HG02588 (cell line): ENCODE measurements around the gene KIFAP3.
"Not testable (repeated sequence)": the region's sequence is repeated elsewhere in the genome, so short reads cannot be mapped to it uniquely, and the experiment has no call there.

ENCODE experiments used
- ATAC-seq: cut with Tn5 transposase; IDR thresholded peaks from one replicate; pipeline ENCODE4 v1.9.1; 2021; ENCODE audit warnings: mild to moderate bottlenecking, moderate library complexity; ENCODE audit not compliant: unreplicated experiment

The KIFAP3 gene

DNA sequence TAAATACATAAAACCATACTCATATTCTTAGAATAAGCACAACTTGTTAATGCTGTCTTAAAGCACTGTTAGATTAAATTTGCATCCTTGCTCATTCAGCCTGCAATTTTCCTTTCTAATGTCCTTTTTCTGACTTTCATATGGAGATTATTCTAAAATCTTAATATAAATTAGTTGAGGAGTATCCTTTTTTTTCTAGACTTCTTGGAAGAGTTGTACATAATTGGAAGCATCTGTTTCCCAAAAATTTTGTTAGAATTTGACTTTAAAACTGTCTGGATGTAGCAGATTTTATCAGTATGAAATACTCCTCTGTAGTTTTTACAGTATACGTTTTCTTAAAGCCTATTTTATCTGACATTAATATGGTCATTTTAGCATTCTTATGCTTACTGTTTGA is 9.7 kb downstream of the KIFAP3 start:
- no peak for ATAC-seq

DNA sequence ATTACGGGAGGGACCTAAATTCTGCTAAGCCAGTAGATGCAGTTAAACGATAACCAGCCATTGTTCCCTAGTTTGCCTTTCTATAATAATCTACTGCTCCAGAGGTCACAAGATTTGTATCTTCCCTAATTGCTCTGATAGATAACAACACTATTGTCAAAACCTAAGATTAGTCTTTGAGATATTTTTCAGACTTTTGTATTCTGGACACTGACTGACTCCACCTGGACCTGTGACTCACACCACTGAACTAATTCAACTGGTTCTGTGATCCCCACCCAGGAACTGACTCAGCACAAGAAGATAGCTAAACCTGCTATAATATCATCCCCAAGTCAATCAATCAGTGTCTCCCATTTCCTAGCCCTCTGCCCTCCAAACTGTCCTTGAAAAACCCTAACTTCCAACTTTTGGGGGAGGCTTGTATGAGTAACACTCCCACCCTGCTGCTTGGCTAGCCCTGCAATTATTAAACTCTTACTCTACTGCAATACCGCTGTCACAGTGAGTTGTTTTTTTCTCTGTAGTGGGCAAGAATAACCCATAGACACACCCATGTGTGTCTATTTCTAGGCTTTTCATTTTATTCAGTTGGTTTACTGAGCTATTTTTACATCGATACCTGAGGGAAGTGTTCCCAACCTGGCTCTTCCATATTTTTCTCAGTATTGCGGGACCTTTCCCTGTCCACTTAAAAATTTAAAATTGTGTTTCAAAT is 11.2 kb downstream of the KIFAP3 start:
- no peak for ATAC-seq

DNA sequence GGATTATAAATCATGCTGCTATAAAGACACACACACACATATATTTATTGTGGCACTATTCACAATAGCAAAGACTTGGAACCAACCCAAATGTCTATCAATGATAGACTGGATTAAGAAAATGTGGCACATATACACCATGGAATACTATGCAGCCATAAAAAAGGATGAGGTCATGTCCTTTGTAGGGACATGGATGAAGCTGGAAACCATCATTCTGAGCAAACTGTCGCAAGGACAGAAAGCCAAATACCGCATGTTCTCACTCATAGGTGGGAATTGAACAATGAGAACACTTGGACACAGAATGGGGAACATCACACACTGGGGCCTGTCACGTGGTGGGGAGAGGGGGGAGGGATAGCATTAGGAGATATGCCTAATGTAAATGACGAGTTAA is 12.8 kb downstream of the KIFAP3 start:
- not testable (repeated sequence) for ATAC-seq

DNA sequence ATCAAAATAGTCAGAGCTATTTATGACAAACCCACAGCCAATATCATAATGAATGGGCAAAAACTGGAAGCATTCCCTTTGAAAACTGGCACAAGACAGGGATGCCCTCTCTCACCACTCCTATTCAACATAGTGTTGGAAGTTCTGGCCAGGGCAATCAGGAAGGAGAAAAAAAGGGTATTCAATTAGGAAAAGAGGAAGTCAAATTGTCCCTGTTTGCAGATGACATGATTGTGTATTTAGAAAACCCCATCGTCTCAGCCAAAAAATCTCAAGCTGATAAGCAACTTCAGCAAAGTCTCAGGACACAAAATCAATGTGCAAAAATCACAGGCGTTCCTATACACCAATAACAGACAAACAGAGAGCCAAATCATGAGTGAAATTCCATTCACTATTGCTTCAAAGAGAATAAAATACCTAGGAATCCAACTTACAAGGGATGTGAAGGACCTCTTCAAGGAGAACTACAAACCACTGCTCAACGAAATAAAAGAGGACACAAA is 14.4 kb downstream of the KIFAP3 start:
- ATAC-seq = not testable (repeated sequence)

DNA sequence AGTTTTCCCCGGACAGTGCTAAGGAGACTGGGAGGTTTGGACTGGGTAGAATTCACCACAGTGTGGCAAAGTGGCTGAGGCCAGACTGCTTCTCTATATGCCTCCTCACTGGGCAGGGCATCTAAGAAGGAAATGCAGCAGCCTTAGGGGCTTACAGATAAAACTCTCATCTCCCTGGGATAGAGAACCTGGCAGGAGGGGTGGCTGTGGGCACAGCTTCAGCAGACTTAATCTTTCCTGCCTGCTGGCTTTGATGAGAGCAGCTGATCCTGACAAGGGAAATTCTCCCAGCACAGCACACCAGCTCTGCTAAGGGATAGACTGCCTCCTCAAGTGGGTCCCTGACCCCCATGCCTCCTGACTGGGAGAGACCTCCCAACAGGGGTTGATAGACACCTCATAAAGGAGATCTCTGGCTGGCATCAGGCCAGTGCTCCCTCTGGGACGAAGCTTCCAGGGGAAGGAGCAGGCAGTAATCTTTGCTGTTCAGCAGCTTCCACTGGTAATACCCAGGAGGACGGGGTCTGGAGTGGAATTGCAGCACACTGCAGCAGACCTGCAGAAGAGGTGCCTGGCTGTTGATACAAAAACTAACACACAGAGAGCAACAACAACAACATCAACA is 25.2 kb downstream of the KIFAP3 start:
- ATAC-seq = no peak

DNA sequence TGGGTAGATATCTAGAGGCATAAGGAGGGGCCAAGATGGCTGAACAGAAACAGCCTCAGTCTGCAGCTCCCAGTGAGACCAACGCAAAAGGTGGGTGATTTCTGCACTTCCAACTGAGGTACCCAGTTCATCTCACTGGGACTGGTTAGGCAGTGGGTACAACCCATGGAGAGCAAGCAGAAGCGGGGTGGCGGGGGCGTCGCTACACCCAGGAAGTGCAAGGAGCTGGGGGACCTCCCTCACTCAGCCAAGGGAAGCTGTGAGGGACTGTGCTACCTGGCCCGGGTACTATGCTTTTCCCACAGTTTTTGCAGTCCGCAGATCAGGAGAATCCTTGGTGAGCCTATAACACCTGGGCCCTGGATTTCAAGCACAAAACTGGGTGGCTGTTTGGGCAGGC is 26.0 kb downstream of the KIFAP3 start:
- ATAC-seq = no peak

DNA sequence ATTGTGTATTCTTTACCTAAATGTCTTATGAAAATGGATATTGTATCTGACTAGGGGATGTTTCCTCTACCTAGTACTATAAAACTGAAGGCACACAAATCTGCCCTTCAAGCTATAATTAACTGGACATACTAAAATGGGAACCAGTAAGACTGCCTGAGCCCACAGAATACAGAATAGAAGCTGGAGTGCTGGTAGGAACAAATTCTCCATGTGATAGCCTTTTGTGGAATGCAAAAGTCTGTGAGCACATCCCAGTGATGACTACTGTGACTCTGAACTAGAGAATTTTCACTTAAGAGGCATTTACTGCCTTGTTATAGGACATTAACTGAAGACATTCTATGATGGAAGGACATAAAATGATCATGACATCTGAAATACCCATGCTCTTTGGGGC is 30.3 kb downstream of the KIFAP3 start:
- no peak for ATAC-seq

DNA sequence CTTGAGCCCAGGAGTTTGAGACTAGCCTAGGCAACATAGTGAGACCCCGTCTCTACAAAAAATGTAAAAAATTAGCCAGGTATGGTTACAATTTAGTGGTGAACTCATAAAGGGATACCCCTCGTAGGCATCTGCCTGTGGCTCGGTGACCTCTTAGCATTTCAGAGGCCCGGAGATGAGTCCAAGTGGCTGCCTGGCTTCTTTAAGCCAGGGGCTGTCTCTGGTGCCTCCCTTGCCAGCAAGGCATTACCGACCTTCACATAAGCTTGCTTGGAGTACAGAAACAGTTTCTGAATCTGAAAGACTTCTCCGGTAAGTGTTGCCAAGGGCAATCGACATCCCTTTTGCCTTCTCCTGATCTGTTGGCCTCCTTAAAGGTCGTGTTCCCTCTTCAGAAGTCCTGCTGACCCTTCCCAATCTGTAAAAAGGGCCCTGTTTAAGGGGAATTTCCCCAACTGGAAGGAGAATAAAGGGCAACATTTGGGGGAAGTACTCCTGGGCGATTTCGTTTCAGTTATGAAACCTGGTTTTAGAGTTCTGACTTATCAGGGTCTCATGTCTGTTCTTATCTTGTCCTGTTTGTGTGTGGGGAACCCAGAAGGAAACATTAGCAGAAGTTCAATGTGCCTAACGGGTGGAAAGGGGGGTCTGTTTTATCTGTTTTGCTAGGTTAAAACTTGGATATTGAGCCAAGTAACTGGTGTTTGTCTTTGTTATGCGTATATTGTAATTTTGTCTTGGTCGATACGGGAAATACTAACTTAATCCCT is 32.9 kb downstream of the KIFAP3 start:
- ATAC-seq = no peak

DNA sequence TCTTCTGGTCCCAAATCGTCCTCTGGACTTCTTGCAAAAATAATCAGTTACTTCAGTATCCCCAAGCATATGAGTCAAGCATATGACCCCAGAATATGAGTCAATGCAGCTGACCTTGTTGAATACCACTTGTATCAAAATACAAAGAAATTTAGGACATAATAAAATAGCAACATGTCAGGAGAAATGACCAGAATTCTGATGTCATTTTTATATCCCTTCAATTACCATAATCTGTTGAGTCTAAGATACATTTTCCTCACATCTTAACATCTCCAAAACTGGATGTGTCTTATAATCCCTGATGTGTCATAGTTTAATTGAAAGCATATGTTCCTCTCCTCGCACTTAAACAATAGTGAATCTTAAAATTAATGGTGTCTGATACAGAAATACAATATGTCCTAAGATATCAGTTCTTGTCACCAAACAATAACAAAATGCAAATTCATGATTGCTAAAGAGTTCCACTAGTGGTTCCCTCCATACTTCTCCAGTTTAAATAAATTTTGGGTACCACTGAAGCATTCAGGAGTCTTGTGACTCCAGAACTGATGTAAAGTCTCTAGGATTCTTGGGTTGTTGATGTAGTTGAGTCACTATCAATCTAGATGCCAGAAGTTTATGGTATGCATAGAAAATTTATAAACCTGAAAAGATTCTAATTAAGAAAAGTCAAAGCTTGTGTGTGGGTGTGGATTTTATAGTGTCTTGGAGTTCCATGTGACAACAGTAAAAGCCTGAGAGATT is 41.8 kb downstream of the KIFAP3 start:
- no peak for ATAC-seq

DNA sequence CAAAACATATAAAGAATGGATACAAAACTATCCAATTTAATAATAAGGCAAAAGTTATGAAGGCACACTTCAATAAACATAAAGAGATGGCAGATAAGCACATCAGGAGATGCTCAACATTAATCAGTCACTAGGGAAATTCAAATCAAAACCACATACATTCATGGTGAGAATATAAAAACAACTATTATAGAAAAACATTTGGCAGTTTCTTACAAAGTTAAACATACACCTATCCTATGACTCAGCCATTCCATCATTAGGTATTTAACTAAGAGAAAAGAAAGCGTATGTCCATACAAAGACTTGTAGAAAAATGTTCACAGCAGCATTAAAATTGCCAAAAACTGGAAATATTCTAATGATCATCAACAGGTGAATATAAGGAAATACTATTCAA is 44.3 kb downstream of the KIFAP3 start:
- no peak for ATAC-seq

DNA sequence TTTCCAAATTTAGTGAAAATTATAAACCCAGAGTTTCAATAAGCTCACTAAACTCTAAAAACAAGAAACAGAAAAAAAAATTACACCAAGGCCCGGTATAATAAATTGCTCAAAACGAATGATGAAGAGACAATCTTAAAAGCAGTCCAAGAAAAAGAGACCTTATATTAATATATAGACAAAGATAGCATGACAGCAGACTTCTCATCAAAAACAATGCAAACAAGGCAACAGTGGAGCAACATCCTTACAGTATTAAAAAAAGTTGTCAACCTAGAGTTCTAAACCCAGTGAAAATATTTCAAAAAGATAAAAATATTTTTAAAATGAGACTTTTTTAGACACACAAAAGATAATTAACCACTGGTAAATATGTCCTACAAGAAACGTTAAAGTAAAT is 46.7 kb downstream of the KIFAP3 start:
- ATAC-seq = no peak

DNA sequence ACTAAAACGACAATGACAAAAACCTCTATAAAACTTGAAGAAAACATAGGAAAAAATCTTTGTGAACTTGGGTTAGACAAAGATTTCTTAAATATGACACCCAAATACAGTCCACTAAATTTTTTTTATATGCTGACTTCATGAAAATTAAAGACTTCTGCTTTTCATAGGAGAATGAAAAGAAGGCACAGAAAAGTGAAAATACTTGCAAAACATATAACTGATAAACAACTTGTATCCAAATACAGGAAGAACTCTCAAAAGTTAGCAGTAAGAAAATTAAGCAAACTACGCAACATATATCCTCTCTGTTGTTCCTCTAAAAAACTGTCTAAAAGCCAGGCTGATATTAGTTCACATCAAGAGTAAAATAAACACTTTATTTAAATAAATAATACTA is 53.6 kb downstream of the KIFAP3 start:
- no peak for ATAC-seq

DNA sequence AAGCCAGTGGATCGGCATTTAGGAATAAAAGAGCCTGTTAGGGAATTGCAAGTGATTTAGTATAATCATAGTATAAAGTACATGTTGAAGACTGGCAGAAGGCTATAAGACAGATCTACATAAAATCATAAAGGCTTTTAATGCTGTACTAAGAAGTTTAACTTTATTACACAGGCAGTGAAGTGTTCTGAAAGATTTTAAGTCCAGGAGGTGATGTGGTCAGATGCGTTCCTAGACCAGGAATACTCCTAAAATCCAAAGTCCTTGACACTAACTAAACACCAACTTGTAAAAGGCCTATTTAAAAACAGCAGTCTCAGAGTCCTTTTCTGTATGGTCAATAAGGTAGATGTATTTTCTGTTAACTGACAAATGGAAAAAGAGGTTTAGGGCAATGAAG is 57.0 kb downstream of the KIFAP3 start:
- no peak for ATAC-seq

DNA sequence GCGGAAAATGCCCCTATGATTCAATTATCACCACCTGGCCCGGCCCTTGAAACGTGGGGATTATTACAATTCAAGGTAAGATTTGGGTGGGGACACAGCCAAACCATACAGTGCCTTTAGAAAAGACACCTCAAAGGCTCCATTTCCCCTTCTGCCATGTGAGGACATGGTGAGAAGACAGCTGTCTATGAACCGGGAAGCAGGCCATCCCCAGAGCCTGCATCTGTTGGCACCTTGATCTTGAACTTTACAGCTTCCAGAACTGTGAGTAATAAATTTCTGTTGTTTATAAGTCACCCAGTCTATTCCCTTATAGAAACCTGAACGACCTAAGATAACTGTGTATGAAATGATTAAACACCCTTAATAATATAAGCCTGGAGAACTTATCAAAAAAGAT is 61.6 kb downstream of the KIFAP3 start:
- no peak for ATAC-seq

DNA sequence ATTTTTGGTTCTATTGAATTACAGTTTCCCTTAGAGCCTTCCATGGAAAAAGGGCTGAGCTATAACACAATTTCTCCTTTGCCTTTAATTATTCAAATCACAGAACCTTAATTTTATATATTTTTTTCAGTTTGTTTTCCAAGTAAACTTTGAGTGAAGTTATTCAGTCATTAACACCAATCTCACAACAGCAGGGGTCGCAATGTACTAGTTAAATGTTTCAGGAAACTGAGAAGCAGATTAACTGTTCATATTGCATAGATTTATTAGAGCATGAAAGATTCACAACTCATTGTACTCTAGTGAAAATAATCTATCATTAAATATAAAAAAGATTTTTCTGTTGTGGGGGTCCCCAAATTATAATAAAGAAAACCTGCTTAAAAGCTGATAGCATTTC is 64.1 kb downstream of the KIFAP3 start:
- ATAC-seq = no peak

DNA sequence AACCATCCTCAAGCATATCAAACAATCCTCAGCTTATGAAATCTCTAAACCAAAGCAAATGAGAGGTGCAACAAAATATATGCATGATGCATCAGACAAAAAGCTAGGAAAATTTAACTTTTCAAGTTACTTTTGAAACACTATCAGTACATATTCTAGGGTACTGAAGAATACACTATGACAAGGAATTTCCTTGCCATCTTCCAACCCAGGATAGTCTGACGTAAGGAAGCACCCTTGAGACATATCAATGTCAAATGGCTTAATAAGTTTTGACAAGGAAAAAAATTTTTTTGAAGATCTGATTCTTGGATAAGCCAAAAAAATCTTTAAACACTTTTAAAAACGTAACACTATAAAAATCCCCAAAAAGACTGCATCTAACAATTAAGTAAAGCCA is 64.9 kb downstream of the KIFAP3 start:
- no peak for ATAC-seq

DNA sequence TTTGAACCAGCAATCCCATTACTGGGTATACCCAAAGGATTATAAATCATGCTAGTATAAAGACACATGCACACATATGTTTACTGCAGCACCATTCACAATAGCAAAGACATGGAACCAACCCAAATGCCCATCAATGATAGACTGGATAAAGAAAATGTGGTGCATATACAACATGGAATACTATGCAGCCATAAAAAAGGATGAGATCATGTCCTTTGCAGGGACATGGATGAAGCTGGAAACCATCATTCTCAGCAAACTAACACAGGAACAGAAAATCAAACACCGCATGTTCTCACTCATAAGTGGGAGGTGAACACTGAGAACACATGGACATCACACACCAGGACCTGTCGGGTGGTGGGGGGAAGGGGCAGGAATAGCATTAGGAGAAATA is 65.8 kb downstream of the KIFAP3 start:
- not testable (repeated sequence) for ATAC-seq

DNA sequence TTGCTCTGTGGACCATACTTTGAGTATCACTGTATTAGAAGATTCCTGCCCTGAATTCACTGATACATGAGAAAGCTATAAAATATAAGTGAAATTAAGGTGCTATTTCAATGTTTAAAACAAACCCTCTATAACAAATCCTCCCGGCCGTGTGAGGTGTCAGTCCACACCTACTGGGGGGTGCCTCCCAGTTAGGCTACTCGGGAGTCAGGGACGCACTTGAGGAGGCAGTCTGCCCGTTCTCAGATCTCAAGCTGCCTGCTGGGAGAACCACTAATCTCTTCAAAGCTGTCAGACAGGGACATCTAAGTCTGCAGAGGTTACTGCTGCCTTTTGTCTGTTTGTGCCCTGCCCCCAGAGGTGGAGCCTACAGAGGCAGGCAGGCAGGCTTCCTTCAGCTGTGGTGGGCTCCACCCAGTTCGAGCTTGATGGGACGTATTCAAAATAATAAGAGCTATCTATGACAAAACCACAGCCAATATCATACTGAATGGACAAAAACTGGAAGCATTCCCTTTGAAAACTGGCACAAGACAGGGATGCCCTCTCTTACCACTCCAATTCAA is 71.1 kb downstream of the KIFAP3 start:
- ATAC-seq = not testable (repeated sequence)

DNA sequence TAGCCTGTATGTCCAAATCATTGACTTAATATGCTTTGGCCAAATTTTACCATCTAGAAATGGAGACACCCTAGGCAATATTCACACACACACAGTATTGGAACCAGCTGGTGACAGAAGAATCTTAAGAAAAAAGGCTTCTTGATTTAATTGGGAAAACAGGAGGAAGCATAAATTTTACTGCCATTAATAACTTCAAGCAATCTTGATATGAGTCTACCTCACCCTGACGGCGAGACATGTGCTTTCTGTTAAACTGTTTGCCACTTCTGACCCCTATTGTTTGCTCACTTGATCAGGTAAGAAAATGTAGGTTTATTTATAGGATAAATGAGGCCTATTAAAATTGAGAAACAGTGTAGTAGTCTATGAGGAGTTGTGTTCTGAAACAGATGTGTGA is 73.2 kb downstream of the KIFAP3 start:
- ATAC-seq = no peak

DNA sequence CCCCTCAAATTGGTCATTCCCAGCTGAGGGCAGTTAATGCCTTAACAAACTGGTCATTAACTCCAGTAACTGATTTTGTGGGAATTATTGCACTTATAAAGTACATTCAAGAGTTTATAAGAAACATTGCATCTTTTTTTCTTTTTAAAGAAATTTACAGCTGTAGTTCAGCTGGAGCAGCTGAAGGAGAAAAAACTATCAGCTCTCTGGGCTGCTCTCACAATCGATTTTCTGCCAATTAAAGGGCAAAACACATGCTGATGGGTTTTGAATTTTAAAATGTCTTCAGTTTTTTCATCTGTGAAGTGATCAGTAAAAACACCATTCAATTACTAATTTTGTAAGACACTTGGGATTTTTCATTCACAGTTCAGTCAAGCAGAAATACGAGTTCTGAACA is 74.7 kb downstream of the KIFAP3 start:
- ATAC-seq = no peak

DNA sequence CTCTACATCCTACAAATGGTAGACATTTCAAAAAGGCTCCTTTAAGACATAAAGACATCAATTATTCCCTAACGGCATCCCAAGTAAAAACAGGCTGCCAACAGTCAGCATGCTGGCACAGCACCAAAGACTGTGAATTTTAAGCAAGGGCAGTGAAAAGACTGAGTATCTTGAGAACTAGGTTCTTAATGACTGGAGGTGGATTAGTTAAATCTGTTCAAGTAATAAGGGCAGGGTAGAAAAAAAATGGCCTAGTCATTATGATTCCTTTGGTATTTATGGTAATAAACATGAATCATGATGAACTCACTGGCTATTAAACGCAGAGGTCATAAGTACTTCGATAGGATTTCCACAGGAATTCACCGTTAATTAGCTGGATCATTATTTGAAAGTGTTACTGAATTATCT is 75.2 kb downstream of the KIFAP3 start:
- ATAC-seq = no peak
